Measurements from ENCODE around the gene KDM3B.
"Not testable (repeated sequence)": the region's sequence is repeated elsewhere in the genome, so short reads cannot be mapped to it uniquely, and the experiment has no call there.

The KDM3B gene

DNA sequence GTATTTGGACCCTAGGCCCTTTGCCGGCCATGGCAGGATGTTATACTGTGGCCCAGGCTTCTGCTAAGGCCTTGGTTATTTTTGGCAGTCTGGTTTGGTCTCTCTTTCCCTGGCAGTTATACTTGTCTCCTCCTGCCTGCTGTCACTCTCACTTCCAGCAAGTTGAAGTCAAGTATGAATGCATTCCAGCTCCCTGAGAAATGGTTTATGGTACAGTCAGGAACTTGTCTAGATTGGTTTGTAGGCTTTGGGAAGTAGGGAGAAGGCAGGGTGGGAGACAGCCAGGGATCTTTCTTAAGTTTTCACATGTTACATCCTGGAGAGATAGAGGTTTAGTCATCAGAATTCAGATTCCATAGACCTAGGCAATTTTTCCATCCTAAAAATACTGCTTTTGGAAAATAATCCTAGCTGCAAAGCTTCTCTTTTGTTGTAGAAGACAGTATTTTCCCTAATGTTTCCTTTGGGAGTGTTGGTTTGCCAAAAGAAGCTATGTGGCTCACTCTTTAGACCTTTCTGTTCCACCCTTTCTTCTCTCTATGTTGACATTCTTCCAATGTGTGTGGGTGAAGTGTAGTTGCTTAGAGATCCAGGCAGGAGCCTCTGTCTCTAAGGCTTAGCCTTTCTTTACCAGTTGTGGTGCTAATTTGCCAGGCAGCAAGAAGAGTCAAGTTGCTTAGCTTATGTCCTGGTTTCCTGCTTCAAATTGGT is 2.5 kb upstream of the KDM3B start:
- no peak for DNase-seq

DNA sequence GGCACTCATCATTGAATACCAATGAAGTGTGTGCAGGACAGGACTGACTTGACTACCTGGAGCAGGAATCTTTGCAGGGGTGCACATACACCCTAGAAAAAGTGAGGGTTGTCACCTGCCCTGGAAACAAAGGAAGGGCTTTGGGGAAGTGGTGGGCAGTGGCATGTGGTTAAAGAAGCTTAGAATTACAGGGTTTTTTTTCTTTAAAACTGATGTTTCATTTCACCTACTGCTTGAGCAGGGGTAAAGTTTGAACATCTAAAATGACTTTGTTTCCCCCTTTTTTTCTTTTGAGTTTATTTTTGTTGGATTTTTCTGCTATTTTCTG is 2.0 kb upstream of the KDM3B start:
- no peak for DNase-seq

DNA sequence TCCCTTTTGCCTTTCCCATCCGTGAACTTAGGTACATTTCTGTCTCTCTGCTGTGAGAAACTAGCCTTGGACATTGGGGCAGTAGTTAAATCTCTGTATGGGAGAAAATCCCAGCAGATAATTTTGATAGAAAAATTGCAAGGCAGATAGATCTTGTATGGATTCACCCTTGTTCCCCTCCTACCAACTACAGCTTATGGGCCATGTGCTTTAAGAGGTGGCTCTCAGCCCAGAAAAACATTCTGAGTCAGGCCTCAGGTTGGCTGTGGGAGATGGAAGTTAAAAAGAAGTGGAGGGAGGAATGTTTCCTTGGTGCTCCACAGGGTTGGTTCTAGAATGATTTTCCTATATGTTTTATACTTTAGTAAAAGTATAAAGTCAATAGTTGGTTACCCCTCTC is 1.4 kb upstream of the KDM3B start:
- no peak for DNase-seq

GRCh38 chr5:138351517-138351916 is 968 bp upstream of the KDM3B start:
- no peak for DNase-seq

DNA sequence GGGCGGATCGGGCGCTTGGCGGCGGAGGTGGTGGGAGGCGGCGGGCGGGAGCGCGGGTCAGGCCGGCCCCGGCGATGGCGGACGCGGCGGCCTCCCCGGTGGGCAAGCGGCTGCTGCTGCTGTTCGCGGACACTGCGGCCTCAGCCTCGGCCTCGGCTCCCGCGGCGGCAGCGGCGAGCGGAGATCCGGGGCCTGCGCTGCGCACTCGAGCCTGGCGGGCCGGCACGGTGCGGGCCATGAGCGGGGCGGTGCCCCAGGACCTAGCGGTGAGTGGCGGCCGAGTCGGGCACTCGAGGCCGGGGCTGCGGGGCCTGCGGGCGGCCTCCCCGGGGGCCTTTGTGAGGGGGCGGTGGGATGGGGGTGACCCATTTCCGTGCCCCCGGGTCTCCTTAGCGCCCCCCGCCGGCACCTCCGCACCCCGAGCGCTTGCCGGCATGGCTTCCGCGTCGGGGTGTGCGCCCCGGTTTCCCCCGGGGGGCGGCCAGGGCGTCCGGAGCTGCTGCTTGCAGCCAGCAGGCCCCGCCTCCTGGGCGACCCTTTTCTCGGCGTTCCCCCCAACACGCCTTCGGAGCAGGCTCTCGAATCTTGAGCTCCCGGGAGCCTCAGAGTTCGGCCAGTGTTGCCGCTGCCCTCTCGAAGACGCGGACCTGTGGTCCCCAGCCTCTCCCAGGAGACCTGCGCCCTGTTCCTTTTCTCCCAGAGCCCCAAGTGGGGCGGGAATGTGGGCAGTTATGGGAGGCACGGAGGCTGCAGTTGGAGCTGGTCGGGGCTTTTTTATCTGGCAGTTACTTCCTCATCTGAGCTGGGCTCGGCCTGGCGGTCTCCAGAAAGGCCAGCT is 456 bp downstream of the KDM3B start:
- no peak for DNase-seq

DNA sequence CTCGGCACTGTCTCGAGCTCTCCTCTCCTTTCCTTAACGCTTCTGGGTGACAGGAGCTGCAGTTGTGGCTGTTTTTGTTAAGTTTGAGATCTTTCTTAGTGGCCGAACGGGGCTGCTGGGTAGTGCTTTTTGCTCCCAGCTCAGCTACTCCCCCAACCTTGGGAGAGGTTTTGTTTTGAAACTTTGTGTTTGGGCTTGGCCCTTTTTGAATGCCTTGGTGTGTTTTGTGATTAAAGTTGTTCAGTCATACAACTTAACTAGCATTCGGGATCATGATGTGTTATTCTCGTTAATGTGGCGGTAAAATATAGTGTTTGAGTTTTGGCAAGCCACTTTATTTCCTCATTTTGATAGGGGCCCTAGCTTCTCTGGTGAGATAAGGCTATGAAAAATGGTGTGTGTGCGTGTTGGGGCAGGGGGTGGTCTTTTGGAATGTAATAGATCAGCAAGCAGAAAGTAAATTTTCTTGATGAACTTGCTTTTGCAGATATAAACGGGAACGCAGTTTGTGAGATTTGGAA is 1.1 kb downstream of the KDM3B start:
- no peak for DNase-seq

GRCh38 chr5:138354387-138354786 is 1.9 kb downstream of the KDM3B start:
- DNase-seq, result no peak

DNA sequence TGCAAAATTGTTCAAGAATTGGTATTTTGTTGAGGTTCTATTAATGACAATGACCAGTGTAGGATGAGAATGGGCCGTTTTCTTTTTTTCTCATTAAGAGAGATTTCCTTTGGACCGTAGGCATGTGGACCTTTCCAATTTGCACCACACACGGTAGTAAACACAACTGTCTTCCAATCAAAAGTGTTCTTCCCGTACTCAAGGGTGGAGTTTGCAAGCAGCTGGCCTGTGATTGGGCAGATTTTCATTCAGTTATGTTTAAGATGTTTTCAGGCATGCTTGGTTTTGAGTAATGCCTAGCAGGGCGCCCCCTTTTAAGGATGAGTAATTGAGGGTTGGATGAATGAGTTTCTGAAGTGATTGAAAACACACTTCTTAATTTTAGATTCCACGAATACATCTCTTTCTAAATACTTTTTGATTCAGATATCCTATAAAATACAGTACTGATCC is 2.5 kb downstream of the KDM3B start:
- DNase-seq, result no peak

DNA sequence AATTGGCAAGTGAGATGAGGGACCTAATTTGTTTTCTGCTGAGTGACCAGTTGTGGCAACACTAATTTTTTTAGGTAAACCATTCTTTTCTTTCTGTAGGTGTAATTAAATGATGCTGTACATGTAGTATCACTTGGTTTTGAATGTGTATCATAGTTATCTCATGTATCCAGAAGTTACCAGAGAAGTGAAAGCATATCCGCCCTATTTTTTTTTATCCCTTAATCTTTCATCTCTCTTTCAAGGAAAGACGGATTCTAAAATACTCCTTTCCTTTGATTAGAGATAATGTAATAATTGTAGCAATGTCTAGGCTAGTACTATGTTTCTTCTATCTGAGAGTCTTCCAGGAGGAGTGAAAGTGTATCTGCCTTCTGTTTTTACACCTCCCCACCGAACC is 7.1 kb downstream of the KDM3B start:
- DNase-seq, result no peak

GRCh38 chr5:138360941-138361452 is 8.5 kb downstream of the KDM3B start:
- no peak for DNase-seq

DNA sequence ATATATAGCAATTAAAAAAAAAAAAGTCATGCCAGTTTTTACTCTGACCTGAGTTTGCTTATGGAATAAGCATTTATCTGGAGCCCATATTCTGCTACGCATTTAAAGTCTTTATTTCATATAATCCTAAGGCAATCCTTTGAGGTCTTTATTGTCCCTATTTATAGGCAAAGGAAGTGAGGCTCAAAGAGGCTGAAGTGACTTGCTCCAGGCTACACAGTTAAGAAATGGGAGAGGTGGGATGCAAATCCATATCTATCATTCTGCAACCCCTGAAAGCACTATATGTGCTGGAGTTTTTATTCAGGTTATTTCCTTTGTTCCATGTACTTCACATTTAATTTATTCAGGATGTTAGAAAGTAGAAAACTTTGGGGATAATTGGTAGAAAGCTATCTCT is 12.1 kb downstream of the KDM3B start:
- DNase-seq, result no peak

GRCh38 chr5:138366632-138367382 is 14.3 kb downstream of the KDM3B start:
- no peak for DNase-seq

DNA sequence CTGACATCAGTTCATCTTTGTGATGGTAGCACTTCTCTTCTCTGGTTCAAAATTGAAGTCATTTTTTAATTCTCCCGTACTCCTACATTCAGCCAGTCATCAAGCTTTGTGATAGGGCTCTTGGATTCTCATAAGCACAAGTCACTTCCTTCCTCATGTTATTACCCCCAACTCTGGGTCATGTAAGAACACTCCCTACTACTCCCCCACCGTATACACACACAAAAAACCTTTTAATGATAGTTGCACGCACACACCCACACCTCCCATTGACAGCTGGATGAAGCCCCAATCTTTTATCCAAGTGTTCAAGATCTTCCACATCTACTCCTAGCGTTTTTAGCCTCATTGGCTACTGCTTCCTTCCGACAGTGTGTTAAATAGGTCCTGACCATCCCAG is 16.8 kb downstream of the KDM3B start:
- DNase-seq, result no peak

DNA sequence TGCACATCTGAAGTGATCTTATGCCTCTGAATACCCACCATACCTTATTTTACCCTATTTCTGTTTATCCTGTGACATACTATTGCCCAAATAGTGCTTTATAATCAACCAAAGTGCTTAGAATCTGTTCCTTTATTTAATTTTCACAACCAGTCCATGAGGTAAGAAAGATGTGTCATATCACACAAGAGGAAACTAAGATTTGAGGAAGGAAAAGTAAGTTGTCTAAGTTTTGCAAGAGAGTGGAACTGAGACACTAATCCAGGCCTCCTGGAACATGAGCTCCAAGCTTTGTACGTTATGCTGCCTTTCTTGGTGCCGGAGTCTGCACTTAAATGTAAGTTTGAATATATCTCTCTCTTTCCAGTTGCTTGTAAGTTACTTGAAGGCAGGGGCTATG is 17.2 kb downstream of the KDM3B start:
- DNase-seq, result no peak

- no peak for DNase-seq
These were observed 18.1 kb downstream of the KDM3B start for GRCh38 chr5:138370537-138370936.

GRCh38 chr5:138371454-138371853 is 19.0 kb downstream of the KDM3B start:
- DNase-seq, result no peak

GRCh38 chr5:138372225-138372624 is 19.7 kb downstream of the KDM3B start:
- no peak for DNase-seq

- no peak for DNase-seq
These were observed 20.2 kb downstream of the KDM3B start for GRCh38 chr5:138372653-138373052.

- no peak for DNase-seq
These were observed 29.9 kb downstream of the KDM3B start for GRCh38 chr5:138382347-138382746.

DNA sequence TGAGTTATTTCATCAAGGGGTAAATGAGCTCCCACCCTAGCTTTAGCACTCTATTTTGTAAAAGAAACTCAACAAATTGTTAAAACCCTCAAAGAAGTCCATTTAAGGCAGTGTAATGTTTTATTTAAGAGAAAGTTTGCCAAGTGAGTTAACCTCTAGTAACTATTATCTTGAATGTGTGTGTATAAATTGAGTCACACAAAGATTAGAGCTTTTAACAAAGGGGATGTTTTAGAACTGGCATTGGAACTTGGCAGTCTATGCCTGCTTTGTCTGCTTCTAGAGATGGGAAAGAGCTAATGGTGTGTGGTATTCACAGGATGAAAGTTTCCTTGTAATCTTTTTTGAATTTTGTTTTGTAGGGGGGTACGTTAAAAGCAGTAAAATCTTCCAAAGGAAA is 33.2 kb downstream of the KDM3B start:
- no peak for DNase-seq

DNA sequence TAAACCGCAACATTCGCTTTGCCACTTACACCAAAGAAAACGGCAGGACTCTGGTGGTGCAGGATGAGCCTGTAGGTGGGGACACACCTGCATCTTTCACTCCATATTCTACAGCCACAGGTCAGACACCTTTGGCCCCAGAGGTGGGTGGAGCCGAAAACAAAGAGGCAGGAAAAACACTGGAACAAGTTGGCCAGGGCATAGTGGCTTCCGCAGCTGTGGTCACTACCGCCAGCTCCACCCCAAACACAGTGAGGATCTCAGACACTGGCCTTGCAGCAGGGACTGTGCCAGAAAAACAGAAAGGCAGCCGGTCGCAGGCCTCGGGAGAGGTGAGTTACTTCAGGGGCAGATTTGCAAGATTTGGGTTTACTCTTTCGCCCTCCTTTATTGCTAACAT is 33.8 kb downstream of the KDM3B start:
- no peak for DNase-seq

DNA sequence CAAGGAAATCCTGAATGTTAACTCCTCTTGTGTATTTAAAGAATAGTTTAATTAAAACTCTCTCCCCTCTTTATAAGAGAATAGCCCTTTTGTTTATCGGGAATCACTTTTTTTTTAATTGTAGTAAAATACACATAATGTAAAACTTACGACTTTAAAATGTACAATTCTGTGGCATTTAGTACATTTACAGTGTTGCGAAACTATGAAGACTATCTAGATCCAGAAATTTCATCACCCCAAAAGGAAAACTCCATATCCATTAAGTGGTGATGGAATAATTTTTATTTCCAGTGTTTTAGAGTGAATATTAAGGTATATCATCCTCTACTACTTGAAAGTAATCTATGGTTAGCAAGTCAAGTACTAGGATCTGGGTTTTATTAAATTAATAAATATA is 36.8 kb downstream of the KDM3B start:
- DNase-seq, result no peak

- not testable (repeated sequence) for DNase-seq
These were observed 37.4 kb downstream of the KDM3B start for GRCh38 chr5:138389911-138390310.

Measured in NCI-H524 treated with DMSO at 0.1 percent for 48 hours (cell line).